HEK293 (cell line): ENCODE results near the gene NELL2.

Source experiments
- CTCF ChIA-PET: fragments of 350-600 bp; formaldehyde crosslinking; extraction: SDS; loops from one replicate; lab custom pipeline; 2021; ENCODE audit warnings: antibody characterized with exemption; lab: Yijun Ruan, JAX
- POLR2A ChIA-PET: fragments of 300-600 bp; formaldehyde crosslinking; extraction: SDS; loops from one replicate; lab custom pipeline; 2020; ENCODE audit warnings: antibody characterized with exemption, inconsistent platforms; lab: Yijun Ruan, JAX
- H3K27ac ChIP-seq: fragments of 200-500 bp; sonication (Bioruptor generic); 2 replicates; pipeline ENCODE4 v1.5.1; 2014; ENCODE audit warnings: low read depth, low read length, control low read depth, inconsistent platforms; ENCODE audit errors: extremely low read depth
- H3K36me3 ChIP-seq, 2 experiments: fragments of 200-500 bp in 1 of 2; sonication (Bioruptor generic) in 1 of 2; 1 replicate in 1 of 2; 2 replicates in 1 of 2; pipeline ENCODE4 v1.5.1; 2014 to 2017; ENCODE audit warnings: inconsistent platforms in 2 of 2, low read length in 2 of 2; ENCODE audit not compliant: control insufficient read depth in 2 of 2, insufficient read depth in 1 of 2
- H3K4me1 ChIP-seq: fragments of 200-500 bp; sonication (Bioruptor generic); 2 replicates; pipeline ENCODE4 v1.5.1; 2014; ENCODE audit warnings: mild to moderate bottlenecking, low read length, inconsistent platforms; ENCODE audit not compliant: control insufficient read depth, insufficient read depth
- H3K4me3 ChIP-seq: 2 replicates; pipeline ENCODE4 v1.5.1; 2011; ENCODE audit warnings: low read depth, mild to moderate bottlenecking, control low read depth, low read length, moderate library complexity
- H3K9me3 ChIP-seq: fragments of 200-500 bp; sonication (Bioruptor generic); 2 replicates; pipeline ENCODE4 v1.5.1; 2014; ENCODE audit warnings: low read depth, low read length, inconsistent platforms; ENCODE audit not compliant: control insufficient read depth, insufficient read depth
- SCRT1 ChIP-seq: fragments of 450-650 bp; formaldehyde crosslinking; IDR thresholded peaks from 2 replicates; pipeline ENCODE4 v1.5.1; 2016; ENCODE audit warnings: missing biosample characterization, missing genetic modification characterization, borderline replicate concordance
- SETDB1 ChIP-seq: IDR thresholded peaks from one replicate; pipeline ENCODE4 v1.6.1; 2017; ENCODE audit warnings: mild to moderate bottlenecking, low read length, moderate library complexity, mixed read lengths; ENCODE audit not compliant: insufficient read length
- ZBTB21 ChIP-seq: fragments of 450-650 bp; formaldehyde crosslinking; IDR thresholded peaks from 2 replicates; pipeline ENCODE4 v1.5.1; 2017; ENCODE audit warnings: missing biosample characterization, missing genetic modification characterization
- ZNF132 ChIP-seq: fragments of 450-650 bp; formaldehyde crosslinking; IDR thresholded peaks from 2 replicates; pipeline ENCODE4 v1.5.1; 2017; ENCODE audit warnings: missing biosample characterization, missing genetic modification characterization, borderline replicate concordance
- ZNF19 ChIP-seq: fragments of 450-650 bp; formaldehyde crosslinking; IDR thresholded peaks from 2 replicates; pipeline ENCODE4; 2016; ENCODE audit warnings: missing biosample characterization, missing genetic modification characterization, low read depth
- ZNF248 ChIP-seq: fragments of 450-650 bp; formaldehyde crosslinking; IDR thresholded peaks from 2 replicates; pipeline ENCODE4 v1.5.1; 2017; ENCODE audit warnings: missing biosample characterization, missing genetic modification characterization
- ZNF302 ChIP-seq: fragments of 450-650 bp; formaldehyde crosslinking; IDR thresholded peaks from 2 replicates; pipeline ENCODE4 v1.5.1; 2016; ENCODE audit warnings: missing biosample characterization, missing genetic modification characterization, low read depth
- ZNF341 ChIP-seq: fragments of 450-650 bp; formaldehyde crosslinking; IDR thresholded peaks from 2 replicates; pipeline ENCODE4; 2016; ENCODE audit warnings: low read depth, missing biosample characterization, missing genetic modification characterization
- ZNF548 ChIP-seq: fragments of 450-650 bp; formaldehyde crosslinking; IDR thresholded peaks from 2 replicates; pipeline ENCODE4 v1.5.1; 2016; ENCODE audit warnings: missing biosample characterization, missing genetic modification characterization
- ZNF654 ChIP-seq: fragments of 450-650 bp; formaldehyde crosslinking; IDR thresholded peaks from 2 replicates; pipeline ENCODE4 v1.5.1; 2016; ENCODE audit warnings: low read depth, missing biosample characterization, missing genetic modification characterization
- ZNF701 ChIP-seq: fragments of 450-650 bp; formaldehyde crosslinking; IDR thresholded peaks from 2 replicates; pipeline ENCODE4 v1.5.1; 2016; ENCODE audit warnings: missing biosample characterization, missing genetic modification characterization
- ZNF707 ChIP-seq: fragments of 450-650 bp; formaldehyde crosslinking; IDR thresholded peaks from 2 replicates; pipeline ENCODE4 v1.5.1; 2016; ENCODE audit warnings: missing biosample characterization, missing genetic modification characterization
- ZNF76 ChIP-seq: fragments of 450-650 bp; formaldehyde crosslinking; IDR thresholded peaks from 2 replicates; pipeline ENCODE4; 2016; ENCODE audit warnings: low read depth, missing biosample characterization, missing genetic modification characterization, borderline replicate concordance
- ZNF792 ChIP-seq: fragments of 450-650 bp; formaldehyde crosslinking; IDR thresholded peaks from 2 replicates; pipeline ENCODE4 v1.5.1; 2016; ENCODE audit warnings: missing biosample characterization, missing genetic modification characterization
- ZSCAN16 ChIP-seq: fragments of 450-650 bp; formaldehyde crosslinking; IDR thresholded peaks from 2 replicates; pipeline ENCODE4 v1.5.1; 2016; ENCODE audit warnings: missing biosample characterization, missing genetic modification characterization
- TF ChIP-seq, protein P1 (sequence below): fragments of 450-650 bp; formaldehyde crosslinking; IDR thresholded peaks from 2 replicates; pipeline ENCODE4 v1.5.1; 2016; ENCODE audit warnings: missing biosample characterization, missing genetic modification characterization, low read depth
- TF ChIP-seq, protein P2 (sequence below): fragments of 450-650 bp; formaldehyde crosslinking; IDR thresholded peaks from 2 replicates; pipeline ENCODE4 v1.5.1; 2016; ENCODE audit warnings: missing biosample characterization, missing genetic modification characterization
- TF ChIP-seq, protein P3 (sequence below): sonication (generic); formaldehyde crosslinking; IDR thresholded peaks from 2 replicates; pipeline ENCODE4 v1.8.1; 2022; ENCODE audit warnings: mild to moderate bottlenecking, moderate library complexity, missing genetic modification reagents
- TF ChIP-seq, protein P4 (sequence below): fragments of 450-650 bp; formaldehyde crosslinking; IDR thresholded peaks from 2 replicates; pipeline ENCODE4 v1.5.1; 2016; ENCODE audit warnings: missing biosample characterization, missing genetic modification characterization, borderline replicate concordance

NELL2 gene

DNA sequence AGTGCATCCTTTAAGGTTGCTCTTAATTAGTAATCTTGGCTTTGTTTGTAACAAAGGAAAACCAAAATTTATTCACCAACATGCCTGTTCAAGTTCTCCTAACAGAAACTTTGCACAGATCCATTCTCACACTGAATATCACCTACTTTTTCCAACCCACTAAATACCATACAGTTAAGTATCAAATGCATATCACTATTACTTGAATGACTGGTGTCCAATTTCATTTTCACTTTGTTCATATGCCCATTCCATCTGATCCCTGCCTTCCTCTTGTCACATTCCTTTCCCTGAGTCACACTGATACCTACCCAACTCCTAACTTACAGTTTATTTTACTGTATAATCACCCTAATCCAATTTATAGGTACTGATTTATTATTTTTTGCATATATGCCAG, 286.4 kb downstream of the NELL2 start:
- Histone ChIP-seq H3K36me3 (no peaks in the 10 kb centered on the region), H3K4me1 (no peaks in the 10 kb centered on the region), H3K9me3 (no peaks in the 10 kb centered on the region), H3K4me3 (no peak overlapping the region), H3K27ac (no peak overlapping the region)
- no peak for TF ChIP-seq ZNF302 (tag by site-specific recombination)
- TF ChIP-seq ZNF707 = no peak
- TF ChIP-seq ZNF701 (tag by site-specific recombination) = no peak
- no peak for TF ChIP-seq ZNF341
- TF ChIP-seq ZNF248 = no peak
- no peak for TF ChIP-seq ZNF19 (tag by site-specific recombination)
- TF ChIP-seq, protein P1, sequence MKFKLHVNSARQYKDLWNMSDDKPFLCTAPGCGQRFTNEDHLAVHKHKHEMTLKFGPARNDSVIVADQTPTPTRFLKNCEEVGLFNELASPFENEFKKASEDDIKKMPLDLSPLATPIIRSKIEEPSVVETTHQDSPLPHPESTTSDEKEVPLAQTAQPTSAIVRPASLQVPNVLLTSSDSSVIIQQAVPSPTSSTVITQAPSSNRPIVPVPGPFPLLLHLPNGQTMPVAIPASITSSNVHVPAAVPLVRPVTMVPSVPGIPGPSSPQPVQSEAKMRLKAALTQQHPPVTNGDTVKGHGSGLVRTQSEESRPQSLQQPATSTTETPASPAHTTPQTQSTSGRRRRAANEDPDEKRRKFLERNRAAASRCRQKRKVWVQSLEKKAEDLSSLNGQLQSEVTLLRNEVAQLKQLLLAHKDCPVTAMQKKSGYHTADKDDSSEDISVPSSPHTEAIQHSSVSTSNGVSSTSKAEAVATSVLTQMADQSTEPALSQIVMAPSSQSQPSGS (tag by site-specific recombination) = no peak
- no peak for TF ChIP-seq SCRT1 (tag by site-specific recombination)
- no peak for TF ChIP-seq ZNF132 (tag by site-specific recombination)
- CTCF ChIA-PET = no interaction called here
- POLR2A ChIA-PET = no interaction called here

DNA sequence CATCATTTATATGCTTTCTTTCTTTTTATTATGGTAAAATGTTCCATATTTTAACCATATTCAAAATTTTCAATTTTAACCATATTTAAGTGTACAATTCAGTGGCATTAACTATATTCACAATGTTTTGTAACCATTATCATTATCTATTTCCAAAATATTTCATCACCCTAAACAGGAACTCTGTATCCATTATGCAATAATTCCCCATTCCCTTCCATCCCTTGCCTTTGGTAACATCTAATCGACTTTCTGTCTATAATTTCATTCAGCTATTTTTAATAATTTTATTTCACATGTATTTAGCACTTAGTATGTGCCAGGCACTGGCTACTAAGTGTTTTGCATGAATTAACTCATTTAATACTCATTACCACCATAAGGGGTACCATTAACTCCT, 287.5 kb downstream of the NELL2 start:
- H3K27ac ChIP-seq = no peak overlapping the region
- H3K4me1 ChIP-seq = no peaks in the 10 kb centered on the region
- no peak for TF ChIP-seq ZBTB21
- TF ChIP-seq ZSCAN16 = no peak
- TF ChIP-seq ZNF548 (tag by site-specific recombination) = no peak
- TF ChIP-seq, protein P2, sequence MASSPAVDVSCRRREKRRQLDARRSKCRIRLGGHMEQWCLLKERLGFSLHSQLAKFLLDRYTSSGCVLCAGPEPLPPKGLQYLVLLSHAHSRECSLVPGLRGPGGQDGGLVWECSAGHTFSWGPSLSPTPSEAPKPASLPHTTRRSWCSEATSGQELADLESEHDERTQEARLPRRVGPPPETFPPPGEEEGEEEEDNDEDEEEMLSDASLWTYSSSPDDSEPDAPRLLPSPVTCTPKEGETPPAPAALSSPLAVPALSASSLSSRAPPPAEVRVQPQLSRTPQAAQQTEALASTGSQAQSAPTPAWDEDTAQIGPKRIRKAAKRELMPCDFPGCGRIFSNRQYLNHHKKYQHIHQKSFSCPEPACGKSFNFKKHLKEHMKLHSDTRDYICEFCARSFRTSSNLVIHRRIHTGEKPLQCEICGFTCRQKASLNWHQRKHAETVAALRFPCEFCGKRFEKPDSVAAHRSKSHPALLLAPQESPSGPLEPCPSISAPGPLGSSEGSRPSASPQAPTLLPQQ (tag by site-specific recombination) = no peak
- TF ChIP-seq ZNF654 = no peak
- no peak for TF ChIP-seq ZNF792 (tag by site-specific recombination)
- TF ChIP-seq, protein P3, sequence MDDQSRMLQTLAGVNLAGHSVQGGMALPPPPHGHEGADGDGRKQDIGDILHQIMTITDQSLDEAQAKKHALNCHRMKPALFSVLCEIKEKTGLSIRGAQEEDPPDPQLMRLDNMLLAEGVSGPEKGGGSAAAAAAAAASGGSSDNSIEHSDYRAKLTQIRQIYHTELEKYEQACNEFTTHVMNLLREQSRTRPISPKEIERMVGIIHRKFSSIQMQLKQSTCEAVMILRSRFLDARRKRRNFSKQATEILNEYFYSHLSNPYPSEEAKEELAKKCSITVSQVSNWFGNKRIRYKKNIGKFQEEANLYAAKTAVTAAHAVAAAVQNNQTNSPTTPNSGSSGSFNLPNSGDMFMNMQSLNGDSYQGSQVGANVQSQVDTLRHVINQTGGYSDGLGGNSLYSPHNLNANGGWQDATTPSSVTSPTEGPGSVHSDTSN (CRISPR knock-in tag) = no peak
- TF ChIP-seq ZNF76 (tag by site-specific recombination) = no peak
- TF ChIP-seq SETDB1 = no peak
- TF ChIP-seq, protein P4, sequence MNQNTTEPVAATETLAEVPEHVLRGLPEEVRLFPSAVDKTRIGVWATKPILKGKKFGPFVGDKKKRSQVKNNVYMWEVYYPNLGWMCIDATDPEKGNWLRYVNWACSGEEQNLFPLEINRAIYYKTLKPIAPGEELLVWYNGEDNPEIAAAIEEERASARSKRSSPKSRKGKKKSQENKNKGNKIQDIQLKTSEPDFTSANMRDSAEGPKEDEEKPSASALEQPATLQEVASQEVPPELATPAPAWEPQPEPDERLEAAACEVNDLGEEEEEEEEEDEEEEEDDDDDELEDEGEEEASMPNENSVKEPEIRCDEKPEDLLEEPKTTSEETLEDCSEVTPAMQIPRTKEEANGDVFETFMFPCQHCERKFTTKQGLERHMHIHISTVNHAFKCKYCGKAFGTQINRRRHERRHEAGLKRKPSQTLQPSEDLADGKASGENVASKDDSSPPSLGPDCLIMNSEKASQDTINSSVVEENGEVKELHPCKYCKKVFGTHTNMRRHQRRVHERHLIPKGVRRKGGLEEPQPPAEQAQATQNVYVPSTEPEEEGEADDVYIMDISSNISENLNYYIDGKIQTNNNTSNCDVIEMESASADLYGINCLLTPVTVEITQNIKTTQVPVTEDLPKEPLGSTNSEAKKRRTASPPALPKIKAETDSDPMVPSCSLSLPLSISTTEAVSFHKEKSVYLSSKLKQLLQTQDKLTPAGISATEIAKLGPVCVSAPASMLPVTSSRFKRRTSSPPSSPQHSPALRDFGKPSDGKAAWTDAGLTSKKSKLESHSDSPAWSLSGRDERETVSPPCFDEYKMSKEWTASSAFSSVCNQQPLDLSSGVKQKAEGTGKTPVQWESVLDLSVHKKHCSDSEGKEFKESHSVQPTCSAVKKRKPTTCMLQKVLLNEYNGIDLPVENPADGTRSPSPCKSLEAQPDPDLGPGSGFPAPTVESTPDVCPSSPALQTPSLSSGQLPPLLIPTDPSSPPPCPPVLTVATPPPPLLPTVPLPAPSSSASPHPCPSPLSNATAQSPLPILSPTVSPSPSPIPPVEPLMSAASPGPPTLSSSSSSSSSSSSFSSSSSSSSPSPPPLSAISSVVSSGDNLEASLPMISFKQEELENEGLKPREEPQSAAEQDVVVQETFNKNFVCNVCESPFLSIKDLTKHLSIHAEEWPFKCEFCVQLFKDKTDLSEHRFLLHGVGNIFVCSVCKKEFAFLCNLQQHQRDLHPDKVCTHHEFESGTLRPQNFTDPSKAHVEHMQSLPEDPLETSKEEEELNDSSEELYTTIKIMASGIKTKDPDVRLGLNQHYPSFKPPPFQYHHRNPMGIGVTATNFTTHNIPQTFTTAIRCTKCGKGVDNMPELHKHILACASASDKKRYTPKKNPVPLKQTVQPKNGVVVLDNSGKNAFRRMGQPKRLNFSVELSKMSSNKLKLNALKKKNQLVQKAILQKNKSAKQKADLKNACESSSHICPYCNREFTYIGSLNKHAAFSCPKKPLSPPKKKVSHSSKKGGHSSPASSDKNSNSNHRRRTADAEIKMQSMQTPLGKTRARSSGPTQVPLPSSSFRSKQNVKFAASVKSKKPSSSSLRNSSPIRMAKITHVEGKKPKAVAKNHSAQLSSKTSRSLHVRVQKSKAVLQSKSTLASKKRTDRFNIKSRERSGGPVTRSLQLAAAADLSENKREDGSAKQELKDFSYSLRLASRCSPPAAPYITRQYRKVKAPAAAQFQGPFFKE (tag by site-specific recombination) = no peak
- CTCF ChIA-PET = no interaction called here
- H3K36me3 ChIP-seq = no peaks in the 10 kb centered on the region
- no peaks in the 10 kb centered on the region for H3K9me3 ChIP-seq
- H3K4me3 ChIP-seq = no peak overlapping the region
- POLR2A ChIA-PET = no interaction called here
